PC-9 (cell line): ENCODE results near the gene SMIM3. TPM values are rescaled to one million over a fixed set of nuclear protein-coding genes. Genes with fewer than 3 reads are reported as not detected.

ENCODE experiments used
- BruUV-seq: library from RNA; stranded (reverse); fragments of 400-500 nt; replicated peaks from 2 replicates; lab custom pipeline; 2021; lab: Mats Ljungman, UMichigan
- CTCF ChIA-PET: fragments of 300-600 bp; sonication (Branson Sonifier 250); formaldehyde crosslinking; loops from one replicate; lab custom pipeline; 2022; ENCODE audit warnings: antibody characterized with exemption; lab: Charles Lee
- POLR2A ChIA-PET: fragments of 300-600 bp; sonication (Branson Sonifier 250); formaldehyde crosslinking; loops from one replicate; lab custom pipeline; 2022; ENCODE audit warnings: antibody characterized with exemption; ENCODE audit not compliant: unreplicated experiment; lab: Charles Lee
- DNase-seq, 2 experiments: peaks; one replicate each; pipeline versions ENCODE4 v3.0.0 to v3.0.0-alpha.2; 2015 to 2022; ENCODE audit warnings: mixed read lengths in 1 of 2
- H2AFZ ChIP-seq: fragments of 200-600 bp; sonication (generic); 2 replicates; pipeline ENCODE4 v1.8.1; 2017; ENCODE audit warnings: antibody characterized with exemption
- H3F3A ChIP-seq: fragments of 200-600 bp; sonication (generic); 2 replicates; pipeline ENCODE4 v1.8.1; 2017; ENCODE audit warnings: antibody characterized with exemption, mild to moderate bottlenecking, low read depth; ENCODE audit not compliant: insufficient read depth
- H3K27ac ChIP-seq: fragments of 200-600 bp; sonication (generic); 2 replicates; pipeline ENCODE4 v1.6.1; 2016; ENCODE audit warnings: mixed run types
- H3K27me3 ChIP-seq: fragments of 200-600 bp; sonication (generic); 2 replicates; pipeline ENCODE4 v1.6.1; 2016; ENCODE audit warnings: low read depth, mixed run types; ENCODE audit not compliant: insufficient read depth
- H3K36me3 ChIP-seq: fragments of 200-600 bp; sonication (generic); 2 replicates; pipeline ENCODE4 v1.6.1; 2016; ENCODE audit warnings: low read depth, mixed run types
- H3K4me1 ChIP-seq: fragments of 200-600 bp; sonication (generic); replicated peaks from 2 replicates; pipeline ENCODE4 v1.6.1; 2016; ENCODE audit warnings: mixed run types; ENCODE audit not compliant: insufficient read depth
- H3K4me2 ChIP-seq: fragments of 200-600 bp; sonication (generic); 2 replicates; pipeline ENCODE4 v1.6.1; 2017; ENCODE audit warnings: mixed run types
- H3K4me3 ChIP-seq: fragments of 200-600 bp; sonication (generic); 2 replicates; pipeline ENCODE4 v1.6.1; 2016; ENCODE audit warnings: mixed run types
- H3K79me2 ChIP-seq: fragments of 200-600 bp; sonication (generic); 2 replicates; pipeline ENCODE4 v1.6.1; 2017; ENCODE audit warnings: low read depth, mixed run types
- H3K9me2 ChIP-seq: fragments of 200-600 bp; sonication (generic); 2 replicates; pipeline ENCODE4 v1.8.1; 2017; ENCODE audit warnings: mild to moderate bottlenecking; ENCODE audit not compliant: insufficient read depth
- H3K9me3 ChIP-seq: fragments of 200-600 bp; sonication (generic); 2 replicates; pipeline ENCODE4 v1.8.1; 2016; ENCODE audit warnings: low read depth; ENCODE audit not compliant: insufficient read depth
- H4K20me1 ChIP-seq: fragments of 200-600 bp; sonication (generic); 2 replicates; pipeline ENCODE4 v1.8.1; 2017; ENCODE audit not compliant: insufficient read depth
- CTCF ChIP-seq: fragments of 200-600 bp; sonication (generic); conservative IDR thresholded peaks from 2 replicates; pipeline ENCODE4 v1.6.1; 2017; ENCODE audit warnings: mixed run types, antibody characterized with exemption, mild to moderate bottlenecking, moderate library complexity
- EZH2 ChIP-seq: fragments of 200-600 bp; sonication (generic); IDR thresholded peaks from 2 replicates; pipeline ENCODE4 v1.8.0; 2017; ENCODE audit warnings: antibody characterized with exemption, low read depth
- intact Hi-C: fragments of 100-400 bp; cut with micrococcal nuclease; formaldehyde crosslinking; loops from one replicate; pipeline ENCODE4 v1.10.0; 2022; ENCODE audit not compliant: unreplicated experiment
- total RNA-seq: library from RNA; stranded (reverse); gene quantifications from 2 replicates; pipeline ENCODE4 v1.2.3, GENCODE V29; 2021

Gene SMIM3
- total RNA-seq, 1 experiment from 2014 or later: 12.1 TPM

GRCh38 chr5:150764530-150764929 lies 14.0 kb upstream of the SMIM3 start:
- no peak for DNase-seq
- no peaks in the 10 kb centered on the region for H3K36me3 ChIP-seq
- no peak overlapping the region for H3K4me3 ChIP-seq
- H3K4me1 ChIP-seq: peaks cover 9% of the 10 kb centered on the region
- H3K9me3 ChIP-seq: no peaks in the 10 kb centered on the region
- H3K4me2 ChIP-seq: no peak overlapping the region
- intact Hi-C loops: no loop called here
- no TSS peak for BruUV-seq
- H3K27ac ChIP-seq: no peak overlapping the region
- ChIA-PET POLR2A (no interaction called here), CTCF (no interaction called here)
- H2AFZ ChIP-seq: no peak overlapping the region
- TF ChIP-seq EZH2 (no peak), CTCF (no peak)
- peaks cover 3% of the 10 kb centered on the region; the same call in 1 of the 2 replicates for H3K27me3 ChIP-seq
- H3K79me2 ChIP-seq: no peaks in the 10 kb centered on the region
- H4K20me1 ChIP-seq: no peaks in the 10 kb centered on the region
- no peaks in the 10 kb centered on the region; the same call in 1 of the 2 replicates for H3K9me2 ChIP-seq
- no peaks in the 10 kb centered on the region for H3F3A ChIP-seq

- POLR2A ChIA-PET: no interaction called here
- CTCF ChIA-PET: no interaction called here
- H3K4me2 ChIP-seq: no peak overlapping the region
- no peaks in the 10 kb centered on the region for H3K36me3 ChIP-seq
- TF ChIP-seq CTCF: no peak
- TF ChIP-seq EZH2: no peak
- no peaks in the 10 kb centered on the region for H3K79me2 ChIP-seq
- no peaks in the 10 kb centered on the region for H3F3A ChIP-seq
- DNase-seq: no peak
- no peaks in the 10 kb centered on the region for H3K9me3 ChIP-seq
- H3K4me1 ChIP-seq: peaks cover 9% of the 10 kb centered on the region
- no peak overlapping the region for H2AFZ ChIP-seq
- no peaks in the 10 kb centered on the region for H4K20me1 ChIP-seq
- no peak overlapping the region for H3K27ac ChIP-seq
- H3K4me3 ChIP-seq: no peak overlapping the region
- peaks cover 3% of the 10 kb centered on the region; the same call in 1 of the 2 replicates for H3K27me3 ChIP-seq
- BruUV-seq: no TSS peak
- H3K9me2 ChIP-seq: no peaks in the 10 kb centered on the region; the same call in 1 of the 2 replicates
- intact Hi-C loops: no loop called here
Observed at GRCh38 chr5:150765011-150765798, 13.4 kb upstream of the SMIM3 start.

- H4K20me1 ChIP-seq: no peaks in the 10 kb centered on the region
- H3K4me2 ChIP-seq: no peak overlapping the region
- ChIA-PET CTCF (no interaction called here), POLR2A (no interaction called here)
- no peak overlapping the region for H2AFZ ChIP-seq
- H3K4me1 ChIP-seq: peaks cover 9% of the 10 kb centered on the region
- intact Hi-C loops: no loop called here
- H3K9me2 ChIP-seq: no peaks in the 10 kb centered on the region; the same call in 1 of the 2 replicates
- H3K4me3 ChIP-seq: no peak overlapping the region
- TF ChIP-seq CTCF (no peak), EZH2 (no peak)
- BruUV-seq: no TSS peak
- no peak for DNase-seq
- no peak overlapping the region for H3K27ac ChIP-seq
- H3K36me3 ChIP-seq: no peaks in the 10 kb centered on the region
- H3K27me3 ChIP-seq: peaks cover 3% of the 10 kb centered on the region; the same call in 1 of the 2 replicates
- H3K9me3 ChIP-seq: no peaks in the 10 kb centered on the region
- no peaks in the 10 kb centered on the region for H3F3A ChIP-seq
- no peaks in the 10 kb centered on the region for H3K79me2 ChIP-seq
Observed at GRCh38 chr5:150765799-150766169, 12.8 kb upstream of the SMIM3 start.
